ENCODE data around the gene SHC1.
A peak's percentile ranks its signal among the peaks of the same experiment; 100 is the strongest.

GRCh38 chr1:154941333-154942013 is 29.1 kb downstream of the SHC1 start:
- TF ChIP-seq POLR2A (IDR thresholded peaks at IDR 0.05; ENCODE audit: low read depth, low read length) (peak; percentile 46; the same call in 1 of the 2 replicates), POLR2AphosphoS5 (IDR thresholded peaks at IDR 0.05; ENCODE audit: low read depth, low read length) (no peak)
